ENCODE measurements around the gene ATL2.
A peak's percentile ranks its signal among the peaks of the same experiment; 100 is the strongest.
"Not testable (repeated sequence)": the region's sequence is repeated elsewhere in the genome, so short reads cannot be mapped to it uniquely, and the experiment has no call there.

ATL2 gene

DNA sequence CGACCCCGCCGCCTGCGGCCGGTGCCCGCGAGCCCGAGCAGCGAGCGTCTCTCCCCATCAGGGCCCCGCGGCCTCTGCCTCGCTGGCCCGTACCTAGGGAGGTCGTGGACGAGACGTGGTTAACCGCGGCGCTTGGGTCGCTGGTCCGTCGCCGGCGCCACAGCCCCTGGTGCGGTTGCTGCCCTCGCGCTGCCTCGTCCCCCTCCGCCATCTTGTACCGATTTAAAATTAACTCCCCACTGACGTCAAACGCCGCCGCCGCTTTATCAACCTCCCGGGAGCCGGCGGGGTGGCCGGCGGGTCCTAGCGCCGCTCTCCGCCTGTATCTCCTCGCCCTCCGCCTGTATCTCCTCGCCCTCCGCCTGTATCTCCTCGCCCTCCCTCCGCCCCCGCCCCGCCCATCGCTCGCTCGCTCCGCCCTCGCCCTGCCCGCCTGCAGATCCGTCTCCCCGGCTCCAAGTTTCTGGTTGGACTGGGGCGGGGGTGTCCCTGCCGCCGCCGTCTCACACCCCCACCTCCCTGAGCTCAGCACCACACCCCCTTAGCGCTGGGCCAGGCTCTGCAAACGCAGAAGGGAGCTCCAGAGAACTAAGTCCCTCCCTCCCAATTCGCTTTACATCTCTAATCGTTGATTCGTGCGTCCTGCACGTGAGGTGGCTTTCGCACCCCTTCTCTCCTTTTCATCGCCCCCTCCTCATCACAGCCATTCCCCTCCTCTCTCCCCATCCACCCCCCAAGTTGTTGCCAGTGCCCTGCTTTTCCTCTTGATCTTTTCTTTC, at the start of gene ATL2:
Gene ATL2 (minus strand): TSS at position 224 of the 779 bp plus-strand sequence. CDS start 13 bp downstream, at position 211.
- peak; percentile 92 for DNase-seq (ENCODE audit: low spot score)

DNA sequence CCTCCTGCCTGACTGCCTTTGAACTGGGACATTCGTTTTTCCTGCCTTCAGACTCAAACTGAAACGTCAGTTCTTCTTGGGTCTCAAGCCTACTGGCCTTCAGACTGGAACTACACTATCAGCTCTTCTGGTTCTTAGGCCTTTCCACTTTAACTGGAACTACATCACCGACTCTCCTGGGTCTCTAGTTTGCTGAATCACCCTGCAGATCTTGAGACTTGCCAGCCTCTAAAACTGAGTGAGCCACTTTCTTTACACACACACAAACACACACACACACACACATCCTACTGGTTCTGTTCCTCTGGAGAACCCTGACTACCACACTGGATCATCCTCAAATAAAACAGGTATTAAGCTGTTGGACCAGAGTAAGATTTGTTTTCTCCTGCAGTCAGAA, 46.7 kb upstream of the ATL2 start:
- no peak for DNase-seq (ENCODE audit: low spot score)

DNA sequence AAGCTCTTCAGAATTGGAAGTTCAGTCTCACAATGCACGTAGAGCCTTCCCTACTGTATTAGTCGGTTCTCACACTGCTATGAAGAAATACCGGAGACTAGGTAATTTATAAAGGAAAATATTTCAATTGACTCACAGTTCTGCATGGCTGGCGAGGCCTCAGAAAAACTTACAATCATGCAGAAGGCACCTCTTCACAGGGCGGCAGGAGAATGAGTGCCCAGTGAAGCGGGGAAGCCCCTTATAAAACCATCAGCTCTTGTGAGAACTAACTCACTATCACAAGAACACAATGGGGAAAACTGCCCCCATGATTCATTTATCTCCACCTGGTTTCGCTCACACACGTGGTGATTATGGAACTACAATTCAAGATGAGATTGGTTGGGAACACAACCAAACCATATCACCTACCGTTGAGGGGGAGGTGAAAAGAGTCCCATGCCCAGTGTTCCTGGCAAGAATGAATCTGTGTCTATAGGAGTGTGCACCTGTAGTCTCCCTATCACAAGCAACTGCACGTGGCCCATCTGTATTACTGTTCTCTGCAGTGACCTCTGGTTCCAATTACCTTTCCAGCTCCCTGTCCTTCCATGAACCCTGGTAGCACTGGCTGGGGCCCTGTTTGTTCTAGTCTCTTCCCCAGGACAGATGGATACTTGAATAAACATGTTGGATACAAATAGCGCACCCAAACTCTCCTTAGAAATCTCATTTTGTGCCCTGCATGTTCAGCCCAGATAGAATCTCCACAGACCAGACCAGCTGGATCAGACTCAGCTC, 44.4 kb upstream of the ATL2 start:
- DNase-seq (ENCODE audit: low spot score): no peak

DNA sequence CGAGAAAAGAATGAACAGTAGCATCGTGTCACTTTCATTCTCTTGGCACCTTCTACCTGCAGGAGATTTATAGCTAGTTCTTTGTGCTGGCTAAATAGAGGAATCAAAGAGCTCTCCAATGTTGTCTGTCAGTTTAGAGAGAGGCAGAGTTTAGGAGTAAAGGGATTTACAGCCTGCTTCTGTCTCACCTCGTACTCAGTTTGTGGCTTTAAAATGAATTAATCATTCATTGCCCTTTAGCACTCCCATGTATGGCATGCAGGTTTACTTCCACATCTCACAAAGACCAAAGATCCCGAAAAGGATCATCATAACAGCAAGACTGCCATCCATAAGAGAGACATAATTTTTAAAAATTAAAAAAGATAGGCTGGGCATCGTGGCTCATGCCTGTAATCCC, 42.4 kb upstream of the ATL2 start:
- no peak for DNase-seq (ENCODE audit: low spot score)

DNA sequence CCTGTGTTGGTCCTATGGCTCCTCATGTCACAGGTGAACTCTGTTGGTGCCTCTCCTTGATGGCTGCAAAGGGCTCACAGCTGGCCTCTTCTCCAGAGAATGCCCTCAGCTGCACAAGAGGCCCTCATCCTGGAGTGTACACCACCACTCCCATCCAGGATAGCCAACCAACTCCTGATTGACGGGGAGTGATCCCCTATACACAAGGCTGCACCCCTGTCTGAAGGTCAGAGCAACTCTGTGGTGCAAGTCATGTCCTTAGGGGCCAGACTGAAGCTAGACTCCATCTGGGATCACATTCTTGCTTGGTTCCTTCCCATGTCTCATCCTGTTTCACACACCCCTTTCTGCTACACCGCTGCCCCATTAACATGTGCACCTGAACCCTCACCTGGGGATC, 41.7 kb upstream of the ATL2 start:
- no peak for DNase-seq (ENCODE audit: low spot score)

DNA sequence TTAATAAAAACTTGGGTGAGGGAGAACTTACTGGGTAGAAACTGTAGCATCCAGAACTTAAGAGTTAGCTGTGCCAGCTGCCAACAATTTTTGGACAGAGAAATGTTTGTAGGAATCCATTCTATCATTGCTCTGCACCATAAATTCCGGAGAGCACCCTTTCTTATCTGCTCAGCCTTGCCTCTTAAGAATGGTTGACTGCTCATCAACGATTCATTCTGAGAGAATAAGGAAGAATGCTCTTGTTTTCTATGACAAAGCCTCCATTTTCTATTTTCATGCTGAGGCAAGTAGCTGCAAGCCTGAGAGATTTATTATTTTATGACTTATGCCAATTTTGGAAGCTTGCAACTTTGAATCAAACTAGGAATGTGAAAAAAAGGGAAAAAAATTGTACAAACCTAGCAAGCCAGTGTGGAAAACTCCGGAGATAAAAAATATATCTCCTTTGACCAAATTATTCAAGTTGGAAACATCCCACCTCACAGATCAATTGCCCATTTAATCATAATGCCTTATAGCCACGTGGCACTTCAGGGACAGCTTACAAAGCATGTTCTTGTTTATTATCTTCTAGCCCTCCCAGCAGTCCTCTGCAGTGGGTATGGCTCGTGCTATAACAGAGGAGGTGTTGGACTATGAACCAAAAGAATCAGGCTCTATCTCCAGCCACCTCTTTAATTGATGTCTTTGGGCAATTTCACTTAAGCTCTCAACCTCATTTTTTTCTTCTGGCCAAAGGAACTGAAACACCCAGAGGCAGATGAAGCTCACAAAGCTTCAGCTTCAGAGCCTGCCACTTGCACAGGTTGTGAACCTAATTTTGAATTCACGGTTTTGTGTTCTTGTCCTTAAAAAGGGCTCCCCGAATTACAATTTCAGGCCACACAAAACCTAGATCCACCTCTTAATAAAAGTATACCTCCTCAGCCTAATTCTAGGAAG, 40.9 kb upstream of the ATL2 start:
- DNase-seq (ENCODE audit: low spot score): no peak

DNA sequence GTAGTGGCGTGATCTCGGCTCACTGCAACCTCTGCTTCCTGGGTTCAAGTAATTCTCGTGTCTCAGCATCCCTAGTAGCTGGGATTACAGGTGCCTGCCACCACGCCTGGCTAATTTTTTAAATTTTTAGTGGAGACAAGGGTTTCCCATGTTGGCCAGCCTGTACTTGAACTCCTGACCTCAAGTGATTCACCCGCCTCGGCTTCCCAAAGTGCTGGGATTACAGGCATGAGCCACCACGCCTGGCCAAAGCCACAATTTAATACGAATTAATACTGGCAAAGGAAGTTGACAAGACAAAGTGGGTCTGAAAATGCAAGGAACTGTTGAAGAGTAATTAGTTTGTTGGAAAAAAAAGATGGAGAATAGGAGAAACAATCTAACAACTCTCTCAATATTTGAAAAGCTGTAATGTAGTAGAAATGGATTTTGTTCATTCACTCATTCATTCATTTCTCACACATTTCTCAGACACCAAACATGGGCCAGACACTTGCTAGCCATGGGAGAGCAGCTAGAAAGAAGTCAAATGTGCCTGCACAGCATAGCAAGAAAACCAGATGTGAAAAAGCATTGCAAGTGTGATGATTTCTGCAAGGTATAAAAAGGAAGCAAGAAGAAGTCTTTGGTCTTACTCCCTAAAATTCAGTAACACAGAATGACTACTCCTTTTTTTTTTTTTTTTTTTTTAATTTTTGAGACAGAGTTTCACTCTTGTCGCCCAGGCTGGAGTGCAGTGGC, 39.4 kb upstream of the ATL2 start:
- DNase-seq (ENCODE audit: low spot score): no peak

DNA sequence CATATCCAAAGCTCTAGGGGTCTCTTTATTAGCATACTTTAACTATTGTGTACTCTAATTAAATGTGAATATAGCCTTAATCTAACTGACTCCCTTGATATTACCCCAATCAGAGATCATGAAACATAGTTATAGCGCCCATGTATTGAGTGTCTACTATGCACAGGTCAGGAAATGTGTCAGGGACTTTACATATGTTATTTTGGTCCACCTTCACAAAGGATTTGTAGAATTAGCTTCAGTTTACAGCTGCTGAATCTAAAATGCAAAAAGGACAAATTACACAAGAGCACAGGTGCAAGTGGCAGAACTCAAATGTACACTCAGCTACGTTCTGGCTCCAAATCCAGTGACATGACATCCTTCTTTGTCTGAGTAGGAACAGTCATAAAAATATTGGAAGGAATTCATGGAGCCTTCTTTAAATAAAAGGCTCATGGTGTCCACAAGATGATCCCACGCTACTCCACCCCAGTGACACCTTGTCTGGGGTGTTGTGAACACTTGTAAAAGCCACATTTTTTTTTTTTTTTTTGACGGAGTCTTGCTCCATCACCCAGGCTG, 38.7 kb upstream of the ATL2 start:
- no peak for DNase-seq (ENCODE audit: low spot score)

DNA sequence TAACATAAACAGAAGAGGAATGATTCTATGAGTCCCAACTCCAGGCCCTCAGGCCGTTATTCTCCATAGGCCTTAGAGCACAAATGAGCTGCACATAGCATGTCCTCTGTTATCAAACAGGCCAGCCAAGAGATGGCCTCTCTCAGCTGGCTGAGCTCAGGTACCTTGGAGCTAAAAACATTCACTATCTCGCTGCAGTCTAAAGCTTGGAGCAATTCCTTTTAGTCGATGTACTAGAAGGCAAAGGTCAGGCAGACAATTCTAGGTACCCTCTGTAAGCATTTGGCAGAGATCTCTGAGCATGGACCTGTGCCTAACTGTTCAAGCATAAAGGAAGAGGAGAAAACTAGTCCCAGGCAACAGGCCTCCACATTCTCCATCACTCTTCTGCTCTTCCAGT, 38.0 kb upstream of the ATL2 start:
- DNase-seq (ENCODE audit: low spot score): no peak

DNA sequence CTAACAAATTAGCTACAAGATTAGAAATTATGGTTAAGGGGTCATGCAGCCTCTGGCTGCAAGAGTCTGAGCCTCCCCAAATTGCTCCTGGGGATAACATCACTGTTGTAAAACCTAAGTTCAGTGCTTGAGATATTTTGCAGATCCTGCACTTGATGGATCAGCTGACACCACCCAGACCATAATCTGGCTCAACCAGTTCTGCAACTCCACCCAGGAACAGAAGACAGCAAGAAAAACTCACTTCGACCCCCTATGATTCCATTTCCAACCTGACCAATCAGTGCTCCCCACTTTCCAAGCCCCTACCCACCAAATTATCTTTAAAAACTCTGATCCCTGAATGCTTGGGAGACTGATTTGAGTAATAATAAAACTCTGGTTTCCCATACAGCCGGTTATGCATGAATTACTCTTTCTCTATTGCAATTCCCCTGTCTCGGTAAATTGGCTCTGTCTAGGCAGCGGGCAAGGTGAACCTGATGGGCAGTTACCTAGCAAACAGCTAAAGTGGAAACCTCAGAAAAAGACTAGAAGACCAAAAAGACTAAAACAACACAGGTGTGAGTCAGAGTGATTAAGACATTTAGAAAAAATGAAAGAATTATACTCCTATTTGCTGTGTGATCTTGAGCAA, 35.3 kb upstream of the ATL2 start:
- not testable (repeated sequence) for DNase-seq (ENCODE audit: low spot score)

DNA sequence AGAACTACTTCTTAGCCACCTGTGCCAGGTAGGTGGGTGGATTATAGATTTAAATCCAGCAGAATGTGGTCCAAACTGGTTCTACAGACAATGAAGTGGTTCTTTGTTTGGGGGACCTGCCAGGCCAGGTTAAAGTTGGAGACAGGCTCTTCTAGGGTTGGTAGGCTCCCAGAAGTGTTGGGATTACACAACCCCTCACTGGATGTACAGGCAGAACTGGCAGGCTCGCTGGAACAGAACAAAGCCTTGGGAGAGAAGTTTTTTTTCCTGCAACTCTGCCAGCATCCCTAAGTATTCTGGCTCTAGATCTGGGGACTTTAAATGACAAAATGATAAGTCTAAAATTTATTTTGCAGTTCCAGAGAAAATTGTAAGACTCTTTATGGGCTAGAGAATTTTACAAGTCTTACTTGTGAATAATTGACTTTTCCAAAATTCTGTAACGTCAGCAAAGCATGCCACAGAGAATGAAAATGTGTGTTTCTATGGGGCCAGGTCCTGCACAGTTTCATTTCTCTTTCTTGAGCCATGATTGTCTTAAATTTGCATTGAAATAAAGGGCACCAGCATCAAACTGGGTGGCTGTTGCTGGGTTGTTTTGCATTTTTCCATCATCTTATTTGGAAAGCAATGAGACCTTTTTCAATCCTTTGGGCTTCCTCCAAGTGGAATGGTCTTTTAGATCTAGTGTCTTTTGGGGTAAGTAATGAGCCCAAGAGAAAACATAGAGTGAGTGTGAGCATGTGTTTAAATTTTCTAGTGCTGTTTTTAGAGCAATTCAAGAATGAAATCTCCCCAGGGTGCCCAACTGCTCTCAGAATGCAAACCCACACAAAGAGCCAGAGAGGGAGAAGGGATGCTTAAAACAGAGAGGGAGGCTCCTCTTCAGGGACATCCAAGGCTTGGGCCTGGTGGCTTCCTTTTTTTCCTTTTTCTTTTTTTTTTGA, 32.4 kb upstream of the ATL2 start:
- peak; percentile 17 for DNase-seq (ENCODE audit: low spot score)

DNA sequence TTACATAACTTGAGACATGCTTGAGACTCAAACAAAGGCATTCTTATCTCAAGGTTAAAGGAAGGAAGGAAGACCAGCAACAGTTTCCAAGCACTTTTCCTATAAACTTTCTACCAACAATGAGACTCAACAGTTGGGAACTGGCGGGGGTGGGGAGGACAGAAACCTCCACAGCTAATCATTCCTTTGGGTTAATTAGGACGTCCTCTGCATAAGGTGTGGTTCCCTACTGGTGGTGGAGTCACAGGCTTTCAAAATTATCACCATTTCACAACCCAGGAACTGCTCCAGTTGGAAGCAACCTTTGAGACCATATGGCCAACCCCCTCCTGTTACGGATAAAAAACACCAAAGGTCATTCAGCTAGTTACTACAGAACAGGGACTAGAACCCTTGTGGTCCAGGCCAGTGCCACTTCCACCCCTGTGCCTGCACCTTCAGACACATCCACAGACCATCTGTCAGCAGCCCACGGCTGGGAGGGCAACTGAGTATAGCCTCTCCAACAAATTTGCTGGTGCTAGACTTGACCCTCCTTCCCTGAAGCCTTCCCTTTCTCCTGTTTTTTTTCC, 30.1 kb upstream of the ATL2 start:
- no peak for DNase-seq (ENCODE audit: low spot score)

DNA sequence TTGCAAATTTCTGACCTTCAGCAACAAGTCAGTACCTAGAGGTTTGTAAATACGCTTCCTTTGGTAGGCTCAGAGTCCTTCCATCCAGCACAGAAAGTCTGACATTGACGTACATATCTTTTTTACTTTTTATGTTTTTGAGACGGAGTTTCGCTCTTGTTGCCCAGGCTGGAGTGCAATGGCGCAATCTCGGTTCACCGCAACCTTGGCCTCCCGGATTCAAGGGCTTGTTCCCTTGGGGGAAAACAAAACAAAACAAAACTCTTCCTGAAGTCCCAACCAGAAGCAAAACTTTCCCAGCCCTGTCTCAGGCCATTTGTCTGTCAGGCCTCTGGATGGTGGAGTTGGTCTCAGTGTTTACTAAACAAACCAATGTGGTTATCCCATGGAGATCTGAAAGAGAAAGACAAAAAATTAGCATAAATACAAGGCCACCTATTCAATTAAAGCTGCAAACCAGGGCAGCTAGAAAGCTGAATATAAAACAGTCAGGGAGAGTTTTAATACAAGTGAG, 29.6 kb upstream of the ATL2 start:
- peak; percentile 12 for DNase-seq (ENCODE audit: low spot score)

DNA sequence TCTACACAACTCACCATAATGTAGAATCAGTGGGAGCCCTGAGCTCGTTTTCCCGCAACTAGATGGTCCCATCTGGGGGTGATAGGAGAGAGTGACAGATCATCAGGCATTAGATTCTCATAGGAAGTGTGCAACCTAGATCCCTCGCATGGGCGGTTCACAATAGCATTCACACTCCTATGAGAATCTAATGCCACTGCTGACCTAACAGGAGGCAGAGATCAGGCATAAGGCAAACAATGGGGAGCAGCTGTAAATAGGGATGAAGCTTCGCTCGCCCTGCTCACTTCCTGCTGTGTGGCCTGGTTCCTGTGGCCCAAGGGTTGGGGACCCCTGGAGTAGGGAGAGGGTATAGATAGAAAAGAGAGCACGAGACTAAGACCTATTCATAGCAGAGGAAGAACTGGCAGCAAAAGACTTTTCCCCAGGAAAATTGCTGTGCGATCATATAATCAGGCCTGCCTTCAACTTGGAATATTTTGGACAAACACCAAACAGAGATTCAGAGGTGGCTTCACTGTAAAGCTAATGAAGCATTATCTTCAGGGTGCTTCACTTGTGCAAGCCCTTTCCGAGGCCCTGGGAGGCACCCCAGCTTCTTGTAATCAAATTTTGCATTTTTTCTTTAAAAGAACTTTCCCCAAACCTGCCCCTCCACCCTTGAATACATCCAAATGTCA, 29.0 kb upstream of the ATL2 start:
- no peak for DNase-seq (ENCODE audit: low spot score)

DNA sequence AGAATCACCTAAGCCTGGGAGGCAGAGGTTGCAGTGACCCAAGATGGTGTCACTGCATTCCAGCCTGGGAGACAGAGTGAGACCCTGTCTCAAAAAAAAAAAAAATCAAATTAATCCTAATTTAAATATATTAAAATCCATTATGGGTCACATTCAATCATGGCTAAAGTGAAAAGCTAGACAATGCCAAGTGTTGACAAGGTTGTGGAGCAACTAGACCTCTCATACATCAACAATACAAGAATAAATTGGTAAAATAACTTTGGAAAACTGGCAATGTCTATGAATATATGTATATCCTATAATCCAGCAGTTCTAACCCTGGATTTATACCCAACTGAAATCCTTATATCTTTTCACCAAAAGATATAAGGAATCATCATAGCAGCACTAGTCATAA, 23.4 kb upstream of the ATL2 start:
- no peak for DNase-seq (ENCODE audit: low spot score)

DNA sequence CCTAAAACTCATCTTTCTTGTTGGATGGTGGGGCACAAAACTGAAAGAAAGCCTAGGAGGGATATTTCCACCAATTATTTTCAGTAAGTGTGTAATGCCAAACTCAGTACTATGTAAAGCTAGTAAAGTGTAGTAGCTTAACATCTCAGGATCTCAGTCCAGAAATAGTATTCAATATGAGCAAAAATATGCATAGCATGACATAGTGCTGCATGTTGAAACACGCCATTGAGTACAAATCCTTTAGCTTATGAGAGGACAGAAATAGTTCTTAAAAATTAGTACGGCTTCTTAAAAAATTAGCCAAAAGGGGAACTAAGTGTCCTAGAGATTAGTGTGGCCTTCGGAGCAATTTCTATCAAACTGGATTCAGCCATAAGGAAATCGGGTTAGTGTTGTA, 21.7 kb upstream of the ATL2 start:
- DNase-seq (ENCODE audit: low spot score): no peak

DNA sequence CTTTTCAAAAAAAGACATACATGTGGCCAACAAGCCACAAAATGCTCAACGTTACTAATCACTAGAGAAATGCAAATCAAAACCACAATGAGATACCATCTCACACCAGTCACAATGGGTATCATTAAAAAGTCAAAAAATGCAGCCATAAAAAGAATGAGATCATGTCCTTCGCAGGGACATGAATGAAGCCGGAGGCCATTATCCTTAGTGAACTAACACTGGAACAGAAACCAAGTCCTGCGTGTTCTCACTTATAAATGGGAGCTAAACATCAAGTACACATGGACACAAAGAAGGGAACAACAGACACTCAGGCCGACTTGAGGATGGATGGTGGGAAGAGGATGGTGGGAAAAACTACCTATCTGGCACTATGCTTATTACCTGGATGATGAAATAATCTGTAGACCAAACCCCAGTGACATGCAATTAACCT, 17.8 kb upstream of the ATL2 start:
- DNase-seq (ENCODE audit: low spot score): no peak

DNA sequence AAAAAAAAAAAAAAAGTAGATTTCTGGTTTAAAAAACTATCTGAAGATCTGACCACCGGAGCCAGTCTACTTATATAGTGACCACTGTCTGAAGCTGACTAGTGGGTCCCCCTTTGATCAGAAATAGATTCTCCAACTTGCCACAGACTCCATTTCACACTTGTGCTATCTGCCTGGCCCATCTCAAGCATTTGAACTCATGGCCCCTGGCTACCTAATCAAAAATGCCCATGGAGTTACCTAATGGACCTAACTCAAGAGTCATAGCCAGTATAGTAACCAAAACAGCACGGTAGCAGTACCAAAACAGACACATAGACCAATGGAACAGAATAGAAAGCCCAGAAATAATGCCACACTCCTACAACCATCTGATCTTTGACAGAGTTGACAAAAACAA, 17.0 kb upstream of the ATL2 start:
- DNase-seq (ENCODE audit: low spot score): no peak

Measured in pons (tissue), 1 donor.